ENCODE data around the gene ZFP91. TPM values are rescaled to one million over a fixed set of nuclear protein-coding genes. Genes with fewer than 3 reads are reported as not detected.

ZFP91 gene
- total and polyA plus RNA-seq, 2 of the 4 experiments (the other 2 are of a cell fraction): 20.7 to 25.3 TPM

DNA sequence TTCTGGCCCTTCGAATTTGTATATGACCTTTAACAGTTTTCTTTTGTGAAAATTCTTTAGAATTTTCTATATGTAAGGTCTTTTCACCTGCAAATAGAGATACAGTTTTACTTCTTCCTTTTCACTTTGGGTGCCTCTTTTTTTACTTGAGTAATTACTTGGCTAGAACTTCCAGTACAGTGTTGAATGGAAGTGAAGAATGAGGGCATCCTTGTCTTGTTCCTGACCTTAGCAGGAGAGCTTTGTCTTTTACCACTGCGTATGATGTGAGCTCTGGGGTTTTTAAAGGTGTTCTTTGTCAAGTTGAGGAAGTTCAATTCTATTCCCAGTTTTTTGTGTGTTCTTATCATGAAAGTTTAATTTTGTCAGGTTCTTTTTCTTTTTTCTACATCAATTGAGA lies 21.6 kb downstream of the ZFP91 start:
- H2BK15ac ChIP-seq (ENCODE audit: low read depth, low read length): no peak overlapping the region
- POLR2A ChIA-PET (ENCODE audit: unreplicated experiment): no interaction called here
- no peak overlapping the region for H3K23ac ChIP-seq (ENCODE audit: low read depth, low read length)
- 80% methylated on average over 1 of the region's 2 CpGs; no CpG with 5 or more reads in 1 of the 2 experiments for WGBS, 2 experiments (ENCODE audit: extremely low coverage in 2 of 2, insufficient read length in 1 of 2)
- no peak overlapping the region for H3K4me2 ChIP-seq (ENCODE audit: low read depth, low read length)
- H2AK9ac ChIP-seq (replicated peaks; ENCODE audit: low read depth, low read length, poor library complexity): no peak overlapping the region
- no peaks in the 10 kb centered on the region for H3K9me3 ChIP-seq (ENCODE audit: control insufficient read depth, insufficient read depth, low read length)
- dilution Hi-C loops (cut with HindIII; ENCODE audit: low sequenced_read_pairs, unreplicated experiment): no loop called here
- H3K9ac ChIP-seq (ENCODE audit: low read depth, low read length): no peak overlapping the region
- no peak for TF ChIP-seq MAFK (IDR thresholded peaks at IDR 0.05; ENCODE audit: low read depth, low read length)
- TF ChIP-seq FOS (IDR thresholded peaks at IDR 0.05; ENCODE audit: low read depth, low read length): no peak
- TF ChIP-seq RCOR1 (IDR thresholded peaks at IDR 0.05; ENCODE audit: insufficient replicate concordance, low read length): no peak
- no peak for TF ChIP-seq RFX5 (IDR thresholded peaks at IDR 0.05; ENCODE audit: low read depth, low read length)
- TF ChIP-seq CHD1 (IDR thresholded peaks at IDR 0.05; ENCODE audit: low read depth, low read length): no peak
- TF ChIP-seq MAZ (IDR thresholded peaks at IDR 0.05; ENCODE audit: borderline replicate concordance, low read depth, low read length): no peak
- no peak for TF ChIP-seq MXI1 (IDR thresholded peaks at IDR 0.05; ENCODE audit: borderline replicate concordance, low read depth, low read length)
- no peak for TF ChIP-seq CEBPB (IDR thresholded peaks at IDR 0.05; ENCODE audit: low read depth, low read length)
- TF ChIP-seq, protein P1, sequence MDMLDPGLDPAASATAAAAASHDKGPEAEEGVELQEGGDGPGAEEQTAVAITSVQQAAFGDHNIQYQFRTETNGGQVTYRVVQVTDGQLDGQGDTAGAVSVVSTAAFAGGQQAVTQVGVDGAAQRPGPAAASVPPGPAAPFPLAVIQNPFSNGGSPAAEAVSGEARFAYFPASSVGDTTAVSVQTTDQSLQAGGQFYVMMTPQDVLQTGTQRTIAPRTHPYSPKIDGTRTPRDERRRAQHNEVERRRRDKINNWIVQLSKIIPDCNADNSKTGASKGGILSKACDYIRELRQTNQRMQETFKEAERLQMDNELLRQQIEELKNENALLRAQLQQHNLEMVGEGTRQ (IDR thresholded peaks at IDR 0.05; ENCODE audit: low read depth, low read length): no peak
- TF ChIP-seq NFE2L2 (IDR thresholded peaks at IDR 0.05; ENCODE audit: low read depth, low read length): no peak
- TF ChIP-seq SMC3 (IDR thresholded peaks at IDR 0.05; ENCODE audit: low read depth, low read length): no peak
- TF ChIP-seq, protein P2, sequence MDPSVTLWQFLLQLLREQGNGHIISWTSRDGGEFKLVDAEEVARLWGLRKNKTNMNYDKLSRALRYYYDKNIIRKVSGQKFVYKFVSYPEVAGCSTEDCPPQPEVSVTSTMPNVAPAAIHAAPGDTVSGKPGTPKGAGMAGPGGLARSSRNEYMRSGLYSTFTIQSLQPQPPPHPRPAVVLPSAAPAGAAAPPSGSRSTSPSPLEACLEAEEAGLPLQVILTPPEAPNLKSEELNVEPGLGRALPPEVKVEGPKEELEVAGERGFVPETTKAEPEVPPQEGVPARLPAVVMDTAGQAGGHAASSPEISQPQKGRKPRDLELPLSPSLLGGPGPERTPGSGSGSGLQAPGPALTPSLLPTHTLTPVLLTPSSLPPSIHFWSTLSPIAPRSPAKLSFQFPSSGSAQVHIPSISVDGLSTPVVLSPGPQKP (IDR thresholded peaks at IDR 0.05; ENCODE audit: borderline replicate concordance, low read depth, low read length): no peak
- no peak for TF ChIP-seq POLR2A (IDR thresholded peaks at IDR 0.05; ENCODE audit: low read depth, low read length)
- TF ChIP-seq BHLHE40 (IDR thresholded peaks at IDR 0.05; ENCODE audit: low read depth, low read length): no peak
- no peak for TF ChIP-seq RAD21 (IDR thresholded peaks at IDR 0.05; ENCODE audit: low read length)
- no peak overlapping the region for H2BK5ac ChIP-seq (ENCODE audit: low read depth, low read length, poor library complexity, severe bottlenecking)
- H4K20me1 ChIP-seq (ENCODE audit: insufficient read depth, low read length): peaks cover 30% of the 10 kb centered on the region; the same call in 1 of the 2 replicates
- H2AFZ ChIP-seq (replicated peaks; ENCODE audit: low read length, poor library complexity): no peak overlapping the region
- no peaks in the 10 kb centered on the region for H3K4me1 ChIP-seq (ENCODE audit: control insufficient read depth, insufficient read depth, low read length)
- H2BK120ac ChIP-seq (ENCODE audit: low read depth, low read length): no peak overlapping the region
- 0 out of 2 replicates have a peak, but pooled peaks cover 3% of the 10 kb centered on the region for H3K36me3 ChIP-seq (ENCODE audit: control insufficient read depth, insufficient read depth, low read length)
- H4K8ac ChIP-seq (ENCODE audit: low read depth in 2 of 2, low read length in 2 of 2): no peak overlapping the region
- H2BK20ac ChIP-seq (ENCODE audit: low read depth, low read length): no peak overlapping the region
- DNase-seq (no peak), ATAC-seq (ENCODE audit: low read depth) (no peak)
- H3K79me1 ChIP-seq (ENCODE audit: low read depth in 1 of 2, low read length in 2 of 2): peaks cover 16 to 56% of the 10 kb centered on the region in 2 experiments
- H3K9me1 ChIP-seq (ENCODE audit: insufficient read depth, low read length): no peaks in the 10 kb centered on the region
- BruUV-seq (replicated peaks): no TSS peak
- H3K4me3 ChIP-seq (ENCODE audit: insufficient read depth, low read depth, low read length): no peak overlapping the region
- CTCF ChIA-PET: no interaction called here
- no peak overlapping the region for H3K27ac ChIP-seq (ENCODE audit: insufficient read depth, low read length)
- intact Hi-C loops (cut with micrococcal nuclease): no loop called here
- in situ Hi-C loops (cut with MboI; ENCODE audit: low sequenced_read_pairs): no loop called here
- H4K91ac ChIP-seq (ENCODE audit: insufficient read depth, low read depth, low read length): no peak overlapping the region
- no peak overlapping the region for H3K56ac ChIP-seq (ENCODE audit: extremely low read depth, insufficient read depth, low read length)
- no peak overlapping the region for H3K4ac ChIP-seq (ENCODE audit: low read depth, low read length)
- H4K5ac ChIP-seq (ENCODE audit: low read depth, low read length): no peak overlapping the region
- H3K27me3 ChIP-seq (ENCODE audit: control insufficient read depth, insufficient read depth, low read length): no peaks in the 10 kb centered on the region
- H2AK5ac ChIP-seq (ENCODE audit: low read depth, low read length): no peak overlapping the region
- no peak overlapping the region for H3K18ac ChIP-seq (ENCODE audit: low read depth, low read length)
- H3K14ac ChIP-seq (replicated peaks; ENCODE audit: low read depth, low read length): no peak overlapping the region
